ENCODE data around the gene KBTBD8. TPM values are rescaled to one million over a fixed set of nuclear protein-coding genes. Genes with fewer than 3 reads are reported as not detected.

Gene KBTBD8
- total and polyA plus RNA-seq, 2 donors (not counting 1 experiment from before 2014, with no cell fraction given), result 27.6 to 31.6 TPM

- WGBS (ENCODE audit: insufficient coverage), result 80% methylated on average over 1 of the region's 1 CpG
- Mint-ChIP-seq H3K9me3 (ENCODE audit: insufficient read depth) (no peaks in the 10 kb centered on the region), H3K27ac (no peak overlapping the region), H3K4me3 (no peak overlapping the region), H3K4me1 (no peaks in the 10 kb centered on the region), H3K27me3 (no peaks in the 10 kb centered on the region)
- Histone ChIP-seq H3K27ac (ENCODE audit: low read length in 2 of 2) (no peak overlapping the region), H3K9me3 (ENCODE audit: control extremely low read depth in 1 of 3, control insufficient read depth in 2 of 3, insufficient read depth in 1 of 3, low read length in 2 of 3) (no peaks in the 10 kb centered on the region), H3K36me3 (replicated peaks in 1 of 2; ENCODE audit: control extremely low read depth in 1 of 2, control insufficient read depth in 1 of 2, extremely low read depth in 1 of 2, insufficient read depth in 2 of 2, low read length in 1 of 2) (no peaks in the 10 kb centered on the region), H3K4me3 (ENCODE audit: control extremely low read depth in 1 of 5, extremely low read depth in 1 of 5, insufficient read depth in 1 of 5, low read depth in 2 of 5, low read length in 4 of 5) (no peak overlapping the region), H3K27me3 (replicated peaks in 1 of 4; ENCODE audit: control extremely low read depth in 1 of 4, control insufficient read depth in 3 of 4, insufficient read depth in 4 of 4, low read length in 3 of 4) (no peaks in the 10 kb centered on the region), H4K20me1 (ENCODE audit: control insufficient read depth, insufficient read depth, low read length, poor library complexity, severe bottlenecking) (no peaks in the 10 kb centered on the region), H2AFZ (ENCODE audit: insufficient read depth, low read depth, low read length, poor library complexity, severe bottlenecking) (no peak overlapping the region), H3K9ac (ENCODE audit: low read length) (no peak overlapping the region), H3K79me2 (ENCODE audit: control insufficient read depth, insufficient read depth, low read length) (no peaks in the 10 kb centered on the region), H3K4me2 (replicated peaks; ENCODE audit: low read depth, low read length, poor library complexity, severe bottlenecking) (no peak overlapping the region), H3K4me1 (ENCODE audit: control insufficient read depth in 2 of 2, insufficient read depth in 2 of 2, low read length in 2 of 2) (no peaks in the 10 kb centered on the region)
- CTCF ChIA-PET, result interaction anchor here (1.5 kb wide), 1 partner anchor 9 kb away, joined by 13 read pairs; no protein-coding TSS in a partner anchor
- POLR2A ChIA-PET, result no interaction called here
- no peak for TF ChIP-seq CTCF (IDR thresholded peaks at IDR 0.05)
- no peak for TF ChIP-seq EZH2 (IDR thresholded peaks at IDR 0.05; ENCODE audit: borderline replicate concordance, insufficient read depth, low read depth, low read length, poor library complexity, severe bottlenecking)
- DNase-seq (no peak), ATAC-seq (ENCODE audit: low read depth) (no peak)
- intact Hi-C loops (cut with micrococcal nuclease), result no loop called here
Measured at GRCh38 chr3:66980791-66981190, 17.3 kb upstream of the KBTBD8 start.

- Mint-ChIP-seq H3K9me3 (ENCODE audit: insufficient read depth) (no peaks in the 10 kb centered on the region), H3K4me1 (no peaks in the 10 kb centered on the region), H3K4me3 (no peak overlapping the region), H3K27me3 (no peaks in the 10 kb centered on the region), H3K27ac (no peak overlapping the region)
- Histone ChIP-seq H3K79me2 (ENCODE audit: control insufficient read depth, insufficient read depth, low read length) (no peaks in the 10 kb centered on the region), H3K9me3 (ENCODE audit: control extremely low read depth in 1 of 3, control insufficient read depth in 2 of 3, insufficient read depth in 1 of 3, low read length in 2 of 3) (no peaks in the 10 kb centered on the region), H3K27ac (ENCODE audit: low read length in 2 of 2) (no peak overlapping the region), H2AFZ (ENCODE audit: insufficient read depth, low read depth, low read length, poor library complexity, severe bottlenecking) (no peak overlapping the region), H4K20me1 (ENCODE audit: control insufficient read depth, insufficient read depth, low read length, poor library complexity, severe bottlenecking) (no peaks in the 10 kb centered on the region), H3K4me1 (ENCODE audit: control insufficient read depth in 2 of 2, insufficient read depth in 2 of 2, low read length in 2 of 2) (no peaks in the 10 kb centered on the region), H3K27me3 (replicated peaks in 1 of 4; ENCODE audit: control extremely low read depth in 1 of 4, control insufficient read depth in 3 of 4, insufficient read depth in 4 of 4, low read length in 3 of 4) (no peaks in the 10 kb centered on the region), H3K4me3 (ENCODE audit: control extremely low read depth in 1 of 5, extremely low read depth in 1 of 5, insufficient read depth in 1 of 5, low read depth in 2 of 5, low read length in 4 of 5) (no peak overlapping the region), H3K4me2 (replicated peaks; ENCODE audit: low read depth, low read length, poor library complexity, severe bottlenecking) (no peak overlapping the region), H3K9ac (ENCODE audit: low read length) (no peak overlapping the region), H3K36me3 (replicated peaks in 1 of 2; ENCODE audit: control extremely low read depth in 1 of 2, control insufficient read depth in 1 of 2, extremely low read depth in 1 of 2, insufficient read depth in 2 of 2, low read length in 1 of 2) (no peaks in the 10 kb centered on the region)
- ChIA-PET POLR2A (no interaction called here), CTCF (interaction anchor here (1.2 to 1.4 kb wide), 3 partner anchors 8 to 131 kb away, joined by 3 to 5 read pairs (median 5); no protein-coding TSS in a partner anchor)
- WGBS (ENCODE audit: insufficient coverage), result 100% methylated on average over 1 of the region's 2 CpGs
- TF ChIP-seq EZH2 (IDR thresholded peaks at IDR 0.05; ENCODE audit: borderline replicate concordance, insufficient read depth, low read depth, low read length, poor library complexity, severe bottlenecking) (no peak), CTCF (IDR thresholded peaks at IDR 0.05) (no peak)
- intact Hi-C loops (cut with micrococcal nuclease), result no loop called here
- DNase-seq (no peak), ATAC-seq (ENCODE audit: low read depth) (no peak)
Measured at GRCh38 chr3:66983101-66983500, 15.0 kb upstream of the KBTBD8 start.
